LHCN-M2 (cell line): ENCODE results near the gene SCAMP1. TPM values are rescaled to one million over a fixed set of nuclear protein-coding genes. Genes with fewer than 3 reads are reported as not detected.
"Not testable (repeated sequence)": the region's sequence is repeated elsewhere in the genome, so short reads cannot be mapped to it uniquely, and the experiment has no call there.

ENCODE experiments used
- DNase-seq: peaks from one replicate; pipeline ENCODE4 v3.0.0-alpha.2; 2012; ENCODE audit warnings: low read depth
- total RNA-seq: library from RNA; depleted of rRNA; stranded (reverse); fragments of >200 nt; gene quantifications from 2 replicates; pipeline ENCODE4 v1.2.3, GENCODE V29; 2014

SCAMP1 gene
- total RNA-seq, 1 experiment from 2014 or later, result 53.8 TPM

DNA sequence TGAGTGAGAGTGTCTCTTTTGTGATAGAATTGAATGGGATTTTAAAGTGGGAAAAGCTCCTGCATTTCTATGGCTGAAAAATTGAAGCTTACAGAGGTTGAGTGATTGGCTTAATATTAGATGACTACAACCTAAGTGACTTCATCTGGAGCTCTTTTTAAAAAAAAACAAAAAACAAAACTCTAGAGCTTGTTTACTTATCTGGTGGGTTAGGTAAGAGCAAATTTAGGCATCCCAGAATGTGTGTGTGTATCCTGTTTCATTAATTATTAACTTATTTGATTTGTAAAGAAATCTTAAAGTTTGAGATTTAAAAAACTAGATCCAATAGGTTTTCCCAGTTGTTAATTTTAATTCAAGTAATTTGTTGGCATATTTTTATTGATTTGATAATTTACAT, 60.1 kb downstream of the SCAMP1 start:
- no peak for DNase-seq

DNA sequence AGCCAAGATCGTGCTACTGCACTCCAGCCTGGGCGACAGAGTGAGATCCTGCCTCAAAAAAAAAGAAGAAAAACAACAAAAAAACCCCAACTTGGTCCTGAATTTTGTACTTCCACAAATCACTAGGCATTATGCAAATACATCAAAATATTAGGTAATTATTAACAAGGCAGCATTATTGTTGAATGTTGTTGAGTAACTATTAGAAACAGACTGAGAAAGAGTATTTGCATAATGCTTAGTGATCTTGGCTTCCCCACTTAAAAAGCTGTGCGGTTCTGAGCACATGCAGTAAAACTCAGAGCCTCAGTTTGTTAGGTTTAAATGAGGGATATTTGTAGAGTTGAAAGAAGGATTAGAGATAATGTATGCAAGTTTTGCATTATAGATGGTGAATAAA, 64.2 kb downstream of the SCAMP1 start:
- no peak for DNase-seq

DNA sequence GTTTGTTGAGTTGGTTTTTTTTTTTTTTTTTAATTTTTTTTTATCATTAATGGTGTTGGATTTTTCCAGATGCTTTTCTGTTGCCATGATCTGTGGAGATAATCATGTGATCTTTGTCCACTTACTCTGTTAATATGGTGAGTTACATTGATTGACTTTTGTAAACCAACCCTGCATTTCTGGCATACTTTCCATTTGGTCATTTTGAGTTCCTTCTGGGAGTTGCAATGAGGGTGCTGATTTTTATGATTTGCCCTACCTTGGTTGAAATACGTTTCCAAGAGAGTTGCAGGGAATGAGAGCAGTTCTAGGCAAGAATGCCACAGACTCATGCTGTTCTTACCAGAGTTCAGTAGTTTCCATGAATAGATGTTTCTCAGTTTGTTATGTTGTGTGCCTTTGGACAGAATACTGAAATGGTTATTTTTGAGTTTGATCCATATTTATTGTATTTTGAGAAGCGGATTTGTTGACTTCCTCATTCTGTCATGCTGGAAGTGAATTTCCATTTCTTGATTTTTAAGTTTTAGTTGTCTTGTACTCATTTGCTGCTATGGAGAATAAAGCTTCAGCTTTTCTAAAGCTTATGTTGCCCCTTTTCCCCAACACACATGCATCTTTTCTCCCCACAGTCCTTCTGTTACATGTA, 69.0 kb downstream of the SCAMP1 start:
- DNase-seq, result no peak

DNA sequence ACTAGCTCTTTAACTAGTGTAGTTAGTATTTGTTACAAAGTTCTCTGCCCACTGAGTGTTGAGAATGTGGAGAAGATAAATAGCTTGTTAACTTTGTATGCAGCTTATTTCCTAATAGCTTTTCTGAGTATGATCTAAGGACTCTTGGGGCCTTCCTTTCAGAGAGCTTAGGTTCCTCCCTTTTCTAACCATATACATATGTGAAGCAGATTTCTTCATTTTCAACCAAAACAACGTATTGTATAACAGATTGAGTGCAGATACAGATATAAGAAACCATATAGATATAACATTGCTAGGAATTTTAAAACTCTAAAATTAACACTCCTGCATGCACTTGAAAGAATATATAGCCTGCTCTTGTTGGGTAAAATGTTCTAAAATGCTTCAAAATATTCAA, 70.4 kb downstream of the SCAMP1 start:
- no peak for DNase-seq

DNA sequence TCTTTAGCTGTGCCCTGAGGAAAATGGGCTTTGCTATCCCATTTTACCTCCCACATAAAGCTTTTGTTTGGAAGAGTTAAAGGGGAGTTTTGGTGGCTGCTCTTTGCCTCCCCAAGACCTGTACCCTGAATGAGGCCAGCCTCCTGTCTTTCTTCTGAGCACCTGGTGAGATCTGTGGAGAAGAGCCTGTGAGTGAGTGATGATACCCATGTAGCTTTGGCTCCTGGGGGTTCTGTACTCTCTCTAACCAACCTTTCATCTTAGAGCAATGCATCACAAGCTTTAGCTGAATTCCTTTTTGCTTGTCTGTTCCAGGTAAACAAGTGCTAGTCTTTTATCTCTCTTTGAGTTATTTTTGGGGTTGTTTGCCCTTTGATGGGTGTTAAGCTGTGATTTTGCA, 73.6 kb downstream of the SCAMP1 start:
- DNase-seq, result no peak

DNA sequence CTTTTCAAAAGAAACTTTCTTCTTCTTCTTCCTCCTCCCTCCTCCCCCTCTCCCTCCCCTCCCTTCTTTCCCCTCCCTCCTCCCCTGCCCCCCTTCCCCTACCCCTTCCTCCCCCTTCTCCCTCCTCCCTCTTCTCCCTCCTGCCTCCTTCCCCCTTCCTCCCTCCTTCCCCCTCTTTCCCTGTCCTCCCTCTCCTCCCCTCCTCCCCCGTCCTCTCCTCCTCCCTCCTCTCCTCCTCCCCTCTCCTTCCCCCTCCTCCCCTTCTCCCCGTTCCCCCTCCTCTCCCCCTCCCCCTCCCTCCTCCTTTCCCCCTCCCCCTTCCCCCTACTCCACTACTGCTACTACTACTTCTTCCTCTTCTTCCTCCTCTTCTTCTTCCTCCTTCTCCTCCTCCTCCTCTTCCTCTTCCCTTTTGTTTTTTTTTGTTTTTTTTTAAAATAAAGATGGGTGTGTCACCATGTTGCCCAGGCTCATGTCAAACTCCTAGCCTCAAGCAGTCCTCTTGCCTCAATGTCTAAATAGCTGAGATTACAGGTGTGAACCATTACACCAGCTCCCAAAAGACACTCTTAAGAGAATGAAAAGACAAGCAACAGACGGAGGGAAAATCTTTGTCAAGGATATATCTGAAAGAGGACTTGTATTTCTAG, 87.5 kb downstream of the SCAMP1 start:
- no peak for DNase-seq

DNA sequence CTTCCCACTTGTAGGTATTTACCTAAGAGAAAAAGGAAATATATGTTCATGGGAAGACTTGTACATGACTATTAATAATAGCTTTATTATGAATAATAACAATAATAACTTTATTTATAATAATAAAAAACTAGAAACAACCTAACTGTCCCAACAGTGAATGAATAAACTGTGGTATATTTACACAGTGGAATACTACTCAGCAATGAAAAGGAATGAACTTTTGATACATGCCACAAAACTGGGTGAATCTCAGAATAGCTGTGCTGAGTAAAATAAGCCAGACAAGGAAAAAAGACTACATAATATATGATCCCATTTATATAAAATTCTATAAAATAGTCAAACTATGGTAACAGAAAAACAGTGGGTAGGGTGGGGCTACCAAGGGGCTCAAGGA, 88.7 kb downstream of the SCAMP1 start:
- no peak for DNase-seq

DNA sequence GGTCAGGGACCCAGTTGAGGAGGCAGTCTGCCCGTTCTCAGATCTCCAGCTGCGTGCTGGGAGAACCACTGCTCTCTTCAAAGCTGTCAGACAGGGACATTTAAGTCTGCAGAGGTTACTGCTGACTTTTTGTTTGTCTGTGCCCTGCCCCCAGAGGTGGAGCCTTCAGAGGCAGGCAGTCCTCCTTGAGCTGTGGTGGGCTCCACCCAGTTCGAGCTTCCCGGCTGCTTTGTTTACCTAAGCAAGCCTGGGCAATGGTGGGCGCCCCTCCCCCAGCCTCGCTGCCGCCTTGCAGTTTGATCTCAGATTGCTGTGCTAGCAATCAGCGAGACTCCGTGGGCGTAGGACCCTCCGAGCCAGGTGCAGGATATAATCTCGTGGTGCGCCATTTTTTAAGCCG, 97.1 kb downstream of the SCAMP1 start:
- DNase-seq, result not testable (repeated sequence)

DNA sequence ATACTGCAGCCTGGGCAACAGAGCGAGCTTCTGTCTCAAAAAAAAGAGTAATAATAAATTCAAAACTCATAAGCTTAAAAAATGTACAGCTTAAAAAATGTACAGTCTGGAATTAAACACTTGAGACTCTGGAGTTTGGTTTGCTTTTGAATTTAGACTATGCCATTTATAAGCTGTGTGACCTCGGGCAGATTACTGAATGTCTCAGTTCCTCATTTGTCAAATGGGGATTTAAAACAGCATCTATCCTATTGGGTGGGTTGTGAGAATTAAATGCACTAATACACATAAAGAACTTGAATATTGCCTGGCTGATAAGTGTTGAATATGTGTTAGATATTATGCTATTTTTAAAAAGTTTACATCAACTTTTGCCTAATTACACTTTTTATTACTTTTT, 98.4 kb downstream of the SCAMP1 start:
- DNase-seq, result no peak

DNA sequence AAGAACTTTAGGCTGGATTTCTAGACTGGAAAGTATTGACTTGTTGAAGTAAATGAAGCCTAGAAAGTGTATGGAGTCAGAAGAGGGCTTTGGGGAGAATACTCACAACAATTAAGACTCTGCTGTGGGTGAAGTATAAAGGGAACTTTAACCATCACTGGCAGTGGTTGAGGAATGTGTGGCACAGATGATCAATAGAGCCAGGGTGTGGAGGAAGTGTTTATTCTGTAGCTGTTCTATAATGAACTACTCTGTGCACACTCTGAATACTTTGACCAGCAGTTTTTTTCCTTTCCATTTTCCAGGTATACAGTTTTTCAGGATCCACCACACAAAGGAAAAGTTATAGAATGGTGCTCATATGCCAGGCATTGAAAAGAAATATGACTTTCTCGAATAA, 106.7 kb downstream of the SCAMP1 start:
- no peak for DNase-seq

DNA sequence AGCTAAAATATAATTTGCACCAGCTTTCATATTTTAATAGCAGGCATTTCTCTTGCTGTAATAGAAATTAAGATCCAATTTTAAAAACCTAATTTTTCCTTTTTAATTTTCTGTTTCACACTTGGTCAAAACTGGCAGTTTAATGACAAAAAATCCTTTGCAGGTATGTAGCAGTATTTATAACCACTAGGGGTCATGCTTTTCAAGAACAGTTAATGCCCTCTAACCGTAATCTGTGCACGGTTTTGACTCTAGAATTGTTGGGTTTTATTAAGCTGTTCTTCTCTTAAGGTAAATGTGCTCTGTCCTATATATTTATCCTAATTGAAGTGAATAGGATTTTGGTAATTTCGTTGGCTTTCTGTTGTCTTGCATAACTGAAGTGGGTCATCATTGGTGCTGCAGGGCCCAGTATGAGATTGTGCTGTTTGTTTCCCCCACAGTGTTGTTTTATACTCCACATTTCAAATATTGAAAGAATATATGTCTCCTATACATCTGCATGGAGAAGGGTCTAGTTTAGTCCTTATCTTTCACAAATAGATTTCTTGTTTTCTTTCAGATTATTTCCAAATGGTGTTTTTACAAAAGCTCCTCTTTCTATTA, 107.4 kb downstream of the SCAMP1 start:
- DNase-seq, result peak; percentile 57

DNA sequence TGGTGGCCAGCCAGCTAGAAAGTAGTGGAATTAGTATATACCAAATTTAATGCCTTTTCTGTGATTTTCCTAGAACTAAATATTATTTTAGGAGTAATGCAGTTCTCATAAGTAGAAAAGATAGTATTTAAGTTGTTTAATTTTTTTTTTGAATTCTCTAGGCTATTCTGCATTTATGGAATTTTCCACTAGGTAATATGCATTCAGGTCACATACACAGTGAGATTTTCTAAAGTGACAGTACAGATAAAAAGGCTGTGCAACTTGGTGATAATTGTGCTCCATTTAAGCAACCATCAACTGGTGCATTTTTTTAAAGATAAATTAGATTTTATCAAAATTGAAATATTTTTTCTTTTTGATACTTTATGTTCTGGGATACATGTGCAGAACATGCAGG, 111.5 kb downstream of the SCAMP1 start:
- no peak for DNase-seq

DNA sequence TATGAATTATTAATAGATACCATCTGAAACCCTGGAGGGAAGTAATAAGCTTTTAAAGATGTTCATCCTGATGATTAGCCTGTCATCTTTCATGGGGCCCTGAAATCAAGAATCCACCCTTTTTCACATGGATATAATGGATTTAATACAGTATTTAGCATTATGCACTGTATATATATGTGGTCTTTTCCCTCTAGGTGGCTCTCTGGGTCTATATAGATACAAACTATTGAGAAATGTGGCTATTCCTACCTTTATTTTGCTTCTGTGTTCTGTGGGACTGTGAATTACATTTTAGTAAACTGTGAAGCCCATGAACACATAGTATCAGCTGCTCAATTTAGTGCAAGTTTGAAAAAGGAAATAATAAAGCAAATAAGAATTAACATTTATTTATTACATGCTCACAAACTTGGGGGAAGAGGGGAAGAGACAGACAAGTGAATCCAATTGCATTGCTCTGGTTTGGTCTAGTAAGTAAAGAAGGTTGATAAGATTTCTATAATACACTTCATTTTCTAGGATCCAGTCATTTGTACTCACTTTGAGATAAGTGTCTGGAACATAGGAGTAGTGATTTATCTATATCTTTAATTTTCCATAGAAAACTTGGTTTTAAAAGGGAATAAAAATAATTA, 112.2 kb downstream of the SCAMP1 start:
- no peak for DNase-seq

DNA sequence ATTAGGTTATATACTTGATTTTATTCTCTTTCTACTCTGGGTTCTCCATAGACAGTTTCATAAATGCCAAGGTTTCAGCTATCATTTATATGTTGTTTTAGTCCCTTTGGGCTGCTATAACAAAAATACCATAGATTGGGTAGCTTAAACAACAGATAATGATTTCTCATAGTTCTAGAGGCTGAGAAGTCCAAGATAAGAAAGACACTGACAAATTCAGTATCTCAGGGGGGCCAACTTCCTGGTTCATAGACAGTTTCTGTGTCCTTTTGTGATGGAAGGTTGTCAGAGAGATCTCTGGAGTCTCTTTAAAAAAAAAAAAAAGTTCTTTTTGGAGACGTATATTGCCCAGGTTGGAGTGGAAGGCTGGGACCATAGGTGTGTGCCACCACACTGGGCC, 113.3 kb downstream of the SCAMP1 start:
- DNase-seq, result no peak

DNA sequence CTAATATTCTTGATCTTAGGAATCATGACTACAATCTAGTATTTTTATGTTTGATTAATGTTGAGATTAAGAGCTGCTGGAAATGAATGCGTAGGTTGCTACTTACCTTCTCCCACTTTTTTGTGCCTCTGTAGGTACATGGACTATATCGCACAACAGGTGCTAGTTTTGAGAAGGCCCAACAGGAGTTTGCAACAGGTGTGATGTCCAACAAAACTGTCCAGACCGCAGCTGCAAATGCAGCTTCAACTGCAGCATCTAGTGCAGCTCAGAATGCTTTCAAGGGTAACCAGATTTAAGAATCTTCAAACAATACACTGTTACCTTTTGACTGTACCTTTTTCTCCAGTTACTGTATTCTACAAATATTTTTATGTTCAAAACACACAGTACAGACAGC, 115.0 kb downstream of the SCAMP1 start:
- DNase-seq, result no peak

DNA sequence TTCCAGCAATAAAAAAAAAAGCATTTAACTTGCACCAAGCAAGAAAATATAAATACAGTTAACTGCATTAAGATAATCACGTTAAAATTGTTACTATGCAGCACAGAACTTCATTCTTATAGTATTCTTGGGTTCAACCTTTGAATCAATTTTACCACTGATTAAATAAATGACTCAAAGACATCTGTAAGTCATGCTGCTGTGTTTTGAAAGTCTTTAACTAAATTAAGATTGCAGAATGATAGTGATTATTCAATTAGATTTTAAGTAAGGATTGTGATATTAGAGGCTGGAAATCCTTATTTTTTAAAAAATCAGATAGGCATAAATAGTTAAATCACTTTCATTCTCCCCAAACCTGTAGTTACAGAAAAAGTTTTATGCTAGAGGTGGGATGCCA, 116.4 kb downstream of the SCAMP1 start:
- DNase-seq, result no peak

DNA sequence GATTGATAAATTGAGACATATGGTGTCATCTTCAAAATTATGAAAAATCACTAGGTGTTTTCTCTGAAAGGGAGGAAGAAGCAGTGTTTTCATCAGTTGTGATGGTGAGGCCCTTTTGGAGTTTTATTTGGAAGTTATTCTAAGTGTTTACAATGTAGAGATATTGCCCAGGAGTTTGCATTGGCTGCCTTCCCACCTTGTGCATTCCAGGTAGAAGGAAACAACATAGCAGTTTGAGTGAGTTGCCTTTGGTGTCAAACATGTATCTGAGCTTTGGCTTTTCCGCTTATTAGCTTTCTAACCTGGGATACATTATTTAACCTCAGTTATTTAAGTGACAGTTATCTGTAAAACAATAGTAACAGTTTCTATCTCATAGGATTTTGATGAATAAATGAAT, 122.5 kb downstream of the SCAMP1 start:
- no peak for DNase-seq

DNA sequence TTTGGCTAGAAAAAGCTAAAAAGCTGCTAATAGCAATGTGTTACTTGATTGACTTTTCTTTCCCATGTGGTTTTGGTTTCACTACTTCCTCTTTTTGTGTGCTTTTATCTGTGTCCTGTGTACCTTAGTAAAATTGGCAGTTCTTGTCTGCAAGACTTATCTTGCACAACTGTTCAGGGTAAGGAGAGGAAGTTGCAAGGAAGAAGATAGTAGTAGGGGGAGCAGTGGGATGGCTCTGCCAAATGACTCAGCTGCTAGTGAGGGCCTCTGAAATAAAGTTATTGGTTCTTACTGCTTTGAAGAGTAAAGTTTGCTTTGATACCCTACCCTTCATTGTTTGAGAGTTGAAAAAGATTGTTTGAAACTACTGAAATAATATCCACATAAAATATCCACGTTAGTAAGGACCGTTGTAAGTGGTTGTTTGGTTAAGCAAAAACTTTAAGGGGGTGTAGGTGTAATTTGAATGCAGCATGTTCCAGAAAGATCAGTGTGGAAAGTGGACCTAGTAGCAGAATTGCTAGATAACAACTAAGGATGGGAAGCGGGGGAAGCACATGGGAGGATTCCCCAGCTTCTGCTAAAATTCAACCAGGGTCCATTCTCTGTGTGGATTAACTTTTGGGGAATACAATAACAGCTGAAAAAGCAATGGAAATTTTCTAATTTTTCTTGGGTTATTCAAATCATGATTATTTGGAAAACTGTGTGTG, 123.5 kb downstream of the SCAMP1 start:
- DNase-seq, result peak; percentile 61

DNA sequence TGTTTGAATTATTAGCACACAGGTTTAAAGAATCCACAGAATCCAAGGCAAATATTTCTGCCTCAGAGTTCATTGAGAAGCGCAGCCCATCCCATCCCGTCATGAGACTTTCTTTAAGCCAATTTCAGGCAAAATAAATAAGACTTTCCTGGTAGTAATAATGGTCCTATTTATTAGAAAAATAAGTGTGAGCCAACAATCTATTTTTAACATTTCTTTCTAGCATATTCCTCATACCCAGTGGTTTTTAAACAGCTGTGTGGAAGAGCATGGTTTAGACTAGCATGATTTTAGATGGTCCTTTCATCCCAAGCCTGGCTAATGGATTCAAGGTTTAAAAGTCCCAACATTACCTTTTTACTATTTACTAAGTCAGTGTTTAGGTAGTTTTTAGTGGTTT, 125.8 kb downstream of the SCAMP1 start:
- DNase-seq, result no peak

DNA sequence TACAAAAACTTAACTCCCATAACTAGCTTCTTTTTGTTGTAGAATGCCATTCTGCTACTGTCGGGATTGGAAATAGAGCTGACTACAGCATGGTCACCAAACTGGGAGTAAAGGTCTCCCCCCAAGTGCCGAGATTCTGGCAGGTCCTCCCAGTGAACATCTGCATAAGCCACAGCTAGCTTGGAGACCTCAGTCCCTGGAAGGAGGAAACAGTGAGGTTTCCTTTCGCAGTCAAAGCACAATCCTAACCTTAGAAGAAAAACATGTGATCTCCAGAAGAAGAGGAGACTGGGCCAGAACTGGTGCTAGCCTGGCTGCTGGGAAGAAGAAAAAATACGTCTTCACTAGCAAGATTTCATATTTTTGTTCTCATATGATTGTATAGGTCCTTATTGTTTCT, 127.4 kb downstream of the SCAMP1 start:
- no peak for DNase-seq

DNA sequence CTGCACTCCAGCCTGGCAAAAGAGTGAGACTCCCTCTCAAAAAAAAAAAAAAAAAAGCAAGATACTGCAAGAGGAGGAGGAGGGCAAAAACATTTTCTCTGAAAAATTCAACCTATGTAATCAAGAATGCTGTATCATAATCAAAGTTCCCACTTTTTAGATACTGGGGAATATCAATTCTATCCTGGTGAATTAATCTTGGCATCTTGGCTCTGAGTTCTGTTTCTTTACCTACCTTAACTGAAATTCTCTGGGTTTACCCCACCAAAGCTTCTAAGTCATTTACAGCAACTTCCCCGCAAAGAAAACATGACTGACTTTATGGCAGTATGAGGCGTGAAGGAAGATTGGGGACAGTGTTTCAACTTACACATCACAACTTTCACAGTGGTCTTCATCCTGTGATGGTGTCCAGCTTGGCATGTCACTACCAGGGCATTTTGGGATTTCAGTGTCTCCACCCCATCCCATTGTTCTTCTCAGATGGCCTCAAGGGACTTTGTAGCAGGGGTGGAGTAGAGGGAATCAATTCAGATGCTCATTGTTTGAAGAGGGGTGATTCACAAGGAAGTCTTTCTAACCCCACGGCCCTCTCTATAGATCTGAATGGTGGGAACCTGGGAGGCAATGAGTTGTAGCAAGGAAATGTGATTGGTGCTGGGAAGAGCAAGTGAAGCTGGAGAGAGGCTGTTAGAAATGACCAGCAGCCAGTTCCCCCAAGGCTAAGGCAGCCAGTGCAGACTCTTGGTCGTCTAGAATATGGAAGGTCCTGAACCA, 130.5 kb downstream of the SCAMP1 start:
- DNase-seq, result no peak
